NOMO-1 (cell line): ENCODE results near the gene DTX4.
A peak's percentile ranks its signal among the peaks of the same experiment; 100 is the strongest.

Experiments
- DNase-seq, 2 experiments: peaks; one replicate each; lab custom pipeline; 2025; ENCODE audit not compliant: unreplicated experiment in 2 of 2; lab: John Stamatoyannopoulos, UW

Gene DTX4

GRCh38 chr11:59216641-59217564 lies 45.0 kb downstream of the DTX4 start:
- peak; percentile 81 to 97 for DNase-seq

- no peak for DNase-seq
These were observed 46.4 kb downstream of the DTX4 start for GRCh38 chr11:59218319-59218718.

GRCh38 chr11:59218893-59219292 lies 47.0 kb downstream of the DTX4 start:
- no peak for DNase-seq

GRCh38 chr11:59219836-59220235 lies 47.9 kb downstream of the DTX4 start:
- DNase-seq, result no peak

GRCh38 chr11:59221441-59221840 lies 49.5 kb downstream of the DTX4 start:
- DNase-seq, result no peak

- peak; percentile 53 to 80 for DNase-seq
These were observed 50.6 kb downstream of the DTX4 start for GRCh38 chr11:59222464-59223060.

GRCh38 chr11:59223177-59223576 lies 51.2 kb downstream of the DTX4 start:
- no peak for DNase-seq

GRCh38 chr11:59223611-59224010 lies 51.7 kb downstream of the DTX4 start:
- DNase-seq, result no peak

- DNase-seq, result peak in 1 of 2 experiments; percentile 52
These were observed 52.5 kb downstream of the DTX4 start for GRCh38 chr11:59224351-59224928.

- no peak for DNase-seq
These were observed 53.1 kb downstream of the DTX4 start for GRCh38 chr11:59225017-59225416.

- DNase-seq, result no peak
These were observed 54.5 kb downstream of the DTX4 start for GRCh38 chr11:59226396-59226795.

GRCh38 chr11:59240322-59240721 lies 68.4 kb downstream of the DTX4 start:
- DNase-seq, result no peak

- DNase-seq, result no peak
These were observed 71.7 kb downstream of the DTX4 start for GRCh38 chr11:59243633-59244032.

GRCh38 chr11:59247531-59248227 lies 75.7 kb downstream of the DTX4 start:
- peak; percentile 74 to 86 for DNase-seq

GRCh38 chr11:59249535-59249934 lies 77.6 kb downstream of the DTX4 start:
- no peak for DNase-seq

GRCh38 chr11:59253001-59253400 lies 81.1 kb downstream of the DTX4 start:
- no peak for DNase-seq

- peak in 1 of 2 experiments; percentile 44 for DNase-seq
These were observed 82.4 kb downstream of the DTX4 start for GRCh38 chr11:59254286-59254685.

GRCh38 chr11:59255281-59255680 lies 83.3 kb downstream of the DTX4 start:
- DNase-seq, result no peak
